Left renal pelvis (tissue), 4 donors: ENCODE results near the gene DUSP1. TPM values are rescaled to one million over a fixed set of nuclear protein-coding genes. Genes with fewer than 3 reads are reported as not detected.
A peak's percentile ranks its signal among the peaks of the same experiment; 100 is the strongest.

Experiments used
- DNase-seq, 4 donors: peaks; one replicate each; pipeline ENCODE4 v3.0.0-alpha.2; 2013; ENCODE audit warnings: low read depth in 4 of 4, low spot score in 3 of 4
- polyA plus RNA-seq, 4 donors: library from polyadenylated mRNA; unstranded; fragments of 120-200 nt; gene quantifications; one replicate each; pipeline ENCODE4 v1.2.1, GENCODE V29; 2013; ENCODE audit not compliant: insufficient read length in 4 of 4

The DUSP1 gene
- polyA plus RNA-seq, 4 donors, result 41.8 to 685 (median 48.7) TPM

GRCh38 chr5:172782169-172783039 lies 11.4 kb upstream of the DUSP1 start:
- no peak for DNase-seq

GRCh38 chr5:172779691-172780341 lies 8.8 kb upstream of the DUSP1 start:
- no peak for DNase-seq

GRCh38 chr5:172777881-172778814 lies 7.2 kb upstream of the DUSP1 start:
- DNase-seq, result no peak

GRCh38 chr5:172776235-172776594 lies 5.2 kb upstream of the DUSP1 start:
- DNase-seq, result no peak

GRCh38 chr5:172775326-172776234 lies 4.6 kb upstream of the DUSP1 start:
- no peak for DNase-seq

GRCh38 chr5:172774561-172775315 lies 3.7 kb upstream of the DUSP1 start:
- DNase-seq, result no peak

- no peak for DNase-seq
Measured at GRCh38 chr5:172773481-172774469, 2.8 kb upstream of the DUSP1 start.

GRCh38 chr5:172772112-172772906 lies 1.3 kb upstream of the DUSP1 start:
- DNase-seq, result peak in 3 of 4 donors; percentile 66 to 78 (median 75)

GRCh38 chr5:172771439-172772111 lies 580 bp upstream of the DUSP1 start:
- DNase-seq, result no peak

- no peak for DNase-seq
Measured at GRCh38 chr5:172770374-172770674, 671 bp downstream of the DUSP1 start.

- no peak for DNase-seq
Measured at GRCh38 chr5:172769616-172770373, 1.2 kb downstream of the DUSP1 start.

- no peak for DNase-seq
Measured at GRCh38 chr5:172769342-172769615, 1.7 kb downstream of the DUSP1 start.

- no peak for DNase-seq
Measured at GRCh38 chr5:172768573-172769341, 2.2 kb downstream of the DUSP1 start.

- no peak for DNase-seq
Measured at GRCh38 chr5:172768098-172768572, 2.9 kb downstream of the DUSP1 start.

GRCh38 chr5:172766287-172767108 lies 4.5 kb downstream of the DUSP1 start:
- peak in 3 of 4 donors; percentile 48 to 58 (median 53) for DNase-seq
